GM03348 (cell line): ENCODE data around the gene LZTFL1.
A peak's percentile ranks its signal among the peaks of the same experiment; 100 is the strongest.

Experiments used
- DNase-seq: peaks from one replicate; pipeline ENCODE4 v3.0.0; 2012; ENCODE audit warnings: low spot score

LZTFL1 gene

GRCh38 chr3:45841757-45842491, at the start of gene LZTFL1:
LZTFL1 (minus strand) TSS chr3:45842119; CDS start chr3:45841991, 128 bp downstream.
- peak; percentile 95 for DNase-seq

- DNase-seq: no peak
Observed at GRCh38 chr3:45890405-45890804, 48.5 kb upstream of the LZTFL1 start.

DNA sequence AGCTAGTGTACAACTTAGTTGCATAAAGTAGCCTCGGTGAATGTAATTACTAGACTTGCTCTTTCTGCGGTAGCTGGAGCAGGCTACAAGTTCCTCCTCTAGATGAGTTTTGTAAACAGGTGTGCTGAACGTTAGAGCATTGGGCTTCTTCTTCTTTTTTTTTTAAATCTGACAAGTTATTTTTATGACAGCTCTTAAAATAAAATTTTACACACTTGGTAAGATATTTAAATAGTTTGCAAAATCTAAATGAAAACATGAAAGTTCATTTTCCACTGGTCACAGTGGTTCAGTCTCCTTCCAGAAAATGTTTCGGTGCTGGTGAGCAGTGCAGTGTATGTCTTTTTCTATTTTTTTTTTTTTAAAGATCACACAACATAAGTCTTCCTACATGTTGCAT, 47.4 kb upstream of the LZTFL1 start:
- DNase-seq: no peak

DNA sequence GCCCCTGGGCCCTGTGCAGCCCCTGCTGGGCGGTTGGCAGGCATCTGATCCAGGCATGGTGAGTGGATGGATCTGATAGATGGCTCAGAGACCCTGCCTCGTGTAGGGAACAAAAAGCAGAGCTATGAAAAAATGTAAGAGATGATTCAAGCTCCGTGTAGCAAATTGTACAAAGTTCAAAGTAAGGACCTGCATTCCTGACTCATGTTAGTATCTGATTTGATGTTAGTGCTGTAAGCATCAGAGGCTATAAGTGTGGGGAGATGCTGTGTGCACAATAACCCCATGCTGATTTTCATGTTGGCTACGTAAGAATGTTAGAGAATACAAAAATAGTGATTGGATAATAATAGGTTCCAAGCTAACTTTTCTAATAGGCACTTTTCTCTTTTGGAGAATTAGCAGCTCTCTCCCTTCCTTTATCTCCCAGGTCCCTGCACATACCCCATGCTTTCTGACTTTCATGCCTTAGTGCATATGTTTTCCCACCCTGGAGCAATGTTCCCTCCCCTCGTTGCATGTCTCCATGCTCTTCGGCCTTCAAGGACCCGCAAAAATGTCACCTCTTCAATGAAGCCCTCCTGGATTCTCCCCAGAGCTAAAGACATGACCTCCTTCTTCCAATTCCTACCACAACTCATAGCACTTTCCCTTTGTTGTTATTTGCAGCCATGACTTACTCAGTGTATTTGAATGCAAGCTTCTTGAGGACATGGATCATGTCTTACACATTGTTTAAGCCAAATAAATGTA, 46.0 kb upstream of the LZTFL1 start:
- no peak for DNase-seq

DNA sequence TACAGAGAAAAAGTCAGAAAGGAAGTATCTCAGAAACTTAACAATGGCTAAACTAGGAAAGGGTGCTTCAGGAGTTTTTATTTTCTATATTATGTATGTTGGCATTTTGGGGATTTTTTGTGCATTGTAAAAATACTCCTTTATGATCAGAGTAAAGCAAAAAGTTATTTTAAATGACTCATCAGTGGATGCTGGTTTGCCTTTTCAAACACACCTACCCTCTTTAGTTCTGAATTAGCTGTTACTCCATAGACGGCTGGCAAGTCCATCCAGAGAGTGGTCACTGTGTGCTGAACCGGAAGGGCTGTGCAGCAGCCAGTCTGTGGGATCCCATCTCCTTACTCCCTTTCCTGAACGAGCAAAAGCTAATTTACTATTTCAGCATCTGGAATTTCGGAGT, 45.4 kb upstream of the LZTFL1 start:
- no peak for DNase-seq

DNA sequence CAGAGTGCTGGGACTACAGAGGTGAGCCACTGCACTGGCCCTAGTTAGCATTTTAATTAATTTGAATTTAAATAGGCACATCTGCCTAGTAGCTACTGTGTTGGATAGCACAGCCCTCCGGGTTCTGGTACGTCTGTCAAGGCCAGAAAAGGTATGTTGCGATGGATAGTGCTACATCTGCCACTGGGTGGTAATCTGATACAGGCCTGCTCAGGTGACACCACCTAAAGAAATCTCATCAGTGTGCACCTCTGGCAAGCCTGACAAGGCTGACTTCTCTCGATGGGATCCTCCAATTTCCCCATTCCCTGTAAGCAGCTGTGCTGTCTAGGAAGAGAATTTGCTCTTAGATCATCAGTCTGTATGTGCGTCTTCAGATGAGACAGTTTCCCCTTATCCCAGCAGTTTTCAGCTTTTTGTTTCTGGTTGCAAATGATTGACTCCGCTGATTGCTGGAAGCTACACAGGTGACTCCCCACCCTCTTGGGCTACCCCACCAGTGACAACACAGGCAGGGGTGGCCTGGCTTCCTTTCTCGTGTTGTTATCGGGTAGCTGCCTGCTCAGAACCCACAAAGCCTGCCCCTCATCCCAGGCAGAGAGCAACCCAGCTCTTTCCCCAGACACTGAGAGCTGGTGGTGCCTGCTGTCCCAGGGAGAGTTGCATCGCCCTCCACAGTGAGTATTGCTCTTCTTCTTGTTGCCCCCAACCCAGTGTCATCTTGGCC, 44.2 kb upstream of the LZTFL1 start, which contains the start of gene CCR9:
TSS of gene CCR9 (plus strand) at position 565 of the 727 bp plus-strand sequence. CDS start 8,391 bp downstream, outside the sequence.
- DNase-seq: no peak

DNA sequence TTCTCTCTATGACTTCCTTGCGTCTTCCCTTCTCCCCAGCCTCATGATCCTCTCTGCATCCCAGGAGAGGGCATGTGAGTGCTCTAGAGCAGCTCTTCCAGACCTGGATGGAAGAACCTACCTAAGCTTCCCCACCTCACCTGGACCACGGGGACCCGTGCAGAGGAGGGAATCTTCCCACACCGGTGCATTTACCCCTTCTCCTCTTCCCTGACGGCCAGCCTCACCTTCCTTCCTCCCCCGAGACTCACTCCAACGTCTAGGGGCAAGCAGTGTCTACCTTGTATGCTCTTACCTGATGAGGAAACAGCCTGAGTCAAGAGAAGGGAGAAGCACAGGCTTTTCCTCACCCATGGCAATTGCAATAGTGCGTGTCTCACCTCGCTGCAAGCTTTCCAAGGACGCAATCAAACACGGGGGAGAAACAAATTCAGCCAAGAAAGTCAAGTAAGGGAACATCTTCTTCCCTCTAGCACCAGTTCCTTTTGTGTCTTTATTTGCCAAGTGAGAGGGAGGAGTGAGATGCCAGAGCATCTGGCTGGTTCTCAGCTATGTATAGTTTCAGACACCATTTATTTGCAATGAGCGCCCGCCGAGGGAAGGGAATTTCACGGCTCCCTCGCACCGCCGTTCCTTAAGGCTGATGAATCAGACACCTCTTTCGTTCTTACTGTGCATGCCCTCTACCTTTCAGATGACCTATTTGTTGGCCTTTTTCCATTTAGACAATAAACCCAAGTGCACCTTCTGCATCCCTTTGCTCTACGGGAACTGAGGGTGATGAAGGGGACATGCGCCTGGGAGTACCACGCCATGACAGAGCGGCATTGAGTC, 42.7 kb upstream of the LZTFL1 start:
- no peak for DNase-seq

- no peak for DNase-seq
Observed at GRCh38 chr3:45881078-45882022, 39.4 kb upstream of the LZTFL1 start.

- no peak for DNase-seq
Observed at GRCh38 chr3:45880725-45881077, 38.8 kb upstream of the LZTFL1 start.

DNA sequence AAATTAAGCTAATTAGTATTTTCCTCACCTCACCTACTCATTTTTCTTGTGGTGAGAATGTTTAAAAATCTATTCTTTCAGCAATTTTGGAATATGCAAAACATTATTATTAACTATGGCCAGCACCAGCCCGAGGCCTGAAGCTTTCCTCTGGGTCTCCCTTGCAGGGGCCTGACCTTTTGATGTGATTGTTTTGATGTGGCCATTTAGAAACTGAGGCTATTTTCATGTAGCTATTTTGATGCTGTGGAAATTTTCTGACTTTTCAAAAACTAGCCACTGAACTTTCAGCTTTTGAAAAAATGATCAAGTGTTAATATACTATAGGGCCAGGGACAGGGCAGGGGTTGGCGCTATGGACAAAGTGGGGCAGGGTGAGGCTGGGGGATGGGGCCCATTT, 36.2 kb upstream of the LZTFL1 start:
- no peak for DNase-seq

DNA sequence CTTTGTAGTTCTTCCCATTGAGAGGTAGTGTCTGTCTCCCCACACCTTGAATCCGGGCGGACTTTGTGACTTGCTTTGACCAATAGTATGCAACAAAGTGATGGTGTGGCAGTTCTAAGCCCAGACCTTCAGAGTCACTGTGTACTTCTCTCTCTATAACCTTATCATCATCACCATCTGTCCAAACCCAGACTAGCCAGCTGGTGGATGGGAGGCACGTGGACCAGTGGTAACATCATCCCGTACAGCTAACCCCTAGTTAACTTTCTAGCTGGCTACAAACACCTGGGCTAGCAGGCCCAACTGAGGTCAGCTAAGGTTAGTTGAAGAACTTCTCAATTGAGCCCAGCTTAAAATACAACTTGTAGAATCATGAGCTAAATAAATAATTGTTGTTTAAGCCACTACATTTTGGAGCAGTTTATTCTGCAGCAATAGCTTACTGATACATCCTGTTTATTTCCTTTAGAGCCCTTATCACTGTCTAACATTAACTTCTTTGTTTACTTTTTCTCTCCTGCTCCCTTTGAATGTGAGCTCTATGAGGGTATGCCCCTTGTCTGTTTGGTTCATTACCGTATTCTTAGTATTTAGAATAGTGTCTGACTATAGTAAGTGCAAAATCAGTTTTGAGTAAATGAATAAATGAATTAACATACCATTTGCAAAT, 32.9 kb upstream of the LZTFL1 start:
- DNase-seq: no peak

DNA sequence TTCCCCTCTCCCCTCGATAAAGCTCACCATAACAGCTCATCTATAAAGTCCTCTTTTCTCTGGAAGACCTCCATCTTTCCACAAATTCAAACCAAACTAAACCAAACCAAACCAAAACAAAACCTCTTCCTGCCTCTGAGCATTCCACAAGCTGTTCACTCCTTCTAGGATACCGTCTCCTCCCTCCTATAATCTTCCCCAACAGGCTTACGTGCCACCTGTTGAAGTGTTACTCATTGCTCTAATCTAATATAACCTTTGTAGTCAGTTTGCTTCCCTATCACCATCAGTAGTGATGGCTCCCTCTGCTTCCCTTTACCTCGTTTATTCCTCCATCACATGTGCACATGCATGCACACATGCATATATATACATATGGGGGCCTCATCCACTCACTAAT, 31.7 kb upstream of the LZTFL1 start:
- DNase-seq: no peak

DNA sequence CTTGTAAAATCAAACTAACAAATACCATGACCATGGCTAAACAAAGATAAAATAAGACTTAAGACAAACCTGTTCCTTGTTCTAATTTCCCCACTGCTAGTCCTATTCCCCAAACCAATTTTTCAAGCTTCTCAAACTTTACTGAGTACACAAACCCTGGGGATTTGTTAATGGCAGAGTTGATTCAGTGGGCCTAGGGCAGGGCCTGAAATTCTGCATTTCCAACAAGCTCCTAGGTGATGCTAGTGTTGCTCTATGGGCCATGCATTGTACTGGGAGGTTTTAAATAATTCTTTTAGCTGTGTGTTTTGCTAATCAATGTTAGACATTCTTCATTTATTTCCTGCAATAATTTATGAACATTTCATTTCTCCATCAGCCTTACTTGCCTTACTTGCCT, 31.1 kb upstream of the LZTFL1 start:
- no peak for DNase-seq

GRCh38 chr3:45872569-45872968, 30.6 kb upstream of the LZTFL1 start:
- DNase-seq: no peak

DNA sequence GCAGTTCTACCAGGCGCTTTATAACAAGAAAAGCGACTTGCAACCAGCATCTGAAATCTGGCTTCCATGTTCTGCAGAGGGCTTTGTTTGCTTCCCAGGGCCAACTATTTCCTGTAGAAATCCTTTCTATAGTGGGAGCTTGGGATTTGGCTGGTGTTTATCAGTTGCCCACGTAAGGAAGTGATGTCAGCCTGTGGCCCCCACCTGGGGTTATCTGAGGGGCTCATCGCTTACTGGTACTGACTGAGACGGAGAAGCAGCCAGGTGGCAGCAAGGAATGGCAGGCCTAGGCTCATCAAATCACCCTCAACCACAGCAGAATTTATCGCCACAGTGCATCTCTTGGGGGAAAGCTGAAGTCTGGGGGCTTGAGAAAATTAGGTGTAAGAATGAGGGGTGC, 29.9 kb upstream of the LZTFL1 start:
- DNase-seq: no peak

DNA sequence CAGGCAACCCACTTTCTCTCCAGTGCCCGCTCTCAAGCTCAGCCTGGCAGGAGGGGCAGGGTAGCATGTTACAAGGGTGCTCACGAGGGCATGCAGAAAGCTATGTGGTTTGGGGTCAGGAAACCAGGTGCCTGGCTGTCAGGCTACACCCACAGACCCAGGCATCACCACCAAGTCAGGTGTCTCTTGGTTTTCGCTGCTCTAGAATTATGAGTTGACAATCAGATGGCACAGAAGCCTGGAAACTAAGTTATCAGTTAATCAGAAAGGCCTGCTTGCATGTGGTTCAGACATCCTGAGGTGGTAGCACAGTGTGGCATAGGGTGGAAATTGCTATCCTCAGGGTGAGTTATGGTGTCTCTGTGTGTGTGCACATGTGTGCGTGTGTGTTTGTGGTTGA, 28.2 kb upstream of the LZTFL1 start:
- no peak for DNase-seq

DNA sequence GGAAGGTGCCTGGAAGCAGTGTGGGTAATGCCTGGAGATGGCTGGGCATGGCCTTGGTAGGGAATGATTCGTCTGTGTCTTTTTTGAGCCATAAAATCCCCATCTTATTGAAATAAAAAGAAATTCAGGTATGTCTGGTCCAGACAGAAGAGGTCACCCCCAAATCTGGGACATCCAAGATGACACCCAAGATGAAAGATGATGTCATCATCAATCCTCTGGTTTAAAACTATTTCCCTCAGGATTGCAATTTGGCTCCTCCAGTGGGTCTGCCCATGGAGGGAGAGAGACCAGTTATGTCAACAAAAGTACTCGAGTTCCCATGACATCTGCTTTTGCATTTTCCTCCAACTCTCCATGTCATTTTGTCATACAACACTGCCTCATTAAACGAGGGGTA, 27.7 kb upstream of the LZTFL1 start:
- no peak for DNase-seq

GRCh38 chr3:45868650-45869049, 26.7 kb upstream of the LZTFL1 start:
- DNase-seq: no peak

DNA sequence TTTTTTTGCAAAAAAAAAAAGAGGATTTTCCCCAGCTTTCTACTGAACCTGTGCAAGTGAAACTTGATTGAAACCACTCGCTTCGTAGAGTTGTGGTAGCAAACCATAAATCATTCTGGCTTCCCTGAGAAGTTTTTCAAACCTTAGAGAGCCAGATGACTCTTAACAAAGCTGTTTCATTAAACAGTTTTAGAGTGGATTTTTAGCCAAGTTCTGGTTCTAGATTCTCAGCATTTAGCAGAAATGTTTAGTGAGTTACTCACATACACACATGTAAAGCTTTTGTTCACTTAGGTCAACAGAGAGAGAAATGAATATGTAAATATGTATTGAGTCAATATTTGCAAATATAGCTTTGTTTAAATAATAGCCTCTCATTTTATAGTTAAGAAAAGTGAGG, 26.3 kb upstream of the LZTFL1 start:
- DNase-seq: no peak

- DNase-seq: no peak
Observed at GRCh38 chr3:45865563-45865962, 23.6 kb upstream of the LZTFL1 start.
